Activated naive CD4-positive, alpha-beta T cell treated with anti-CD3 and anti-CD28 coated beads for 36 hours (primary cell): ENCODE data around the gene C9orf152. TPM values are rescaled to one million over a fixed set of nuclear protein-coding genes. Genes with fewer than 3 reads are reported as not detected.
"Not testable (repeated sequence)": the region's sequence is repeated elsewhere in the genome, so short reads cannot be mapped to it uniquely, and the experiment has no call there.

ENCODE experiments used
- CTCF ChIA-PET: fragments of 350-600 bp; sonication (Branson Sonifier 250); formaldehyde crosslinking; loops from one replicate; lab custom pipeline; 2021; ENCODE audit warnings: antibody characterized with exemption; lab: Charles Lee
- DNase-seq: peaks from one replicate; pipeline ENCODE4 v3.0.0-alpha.2; 2020
- H3K27ac Mint-ChIP-seq: one replicate; pipeline ENCODE4 v1.8.0; 2021; ENCODE audit warnings: mild to moderate bottlenecking, mixed read lengths
- H3K27me3 Mint-ChIP-seq: one replicate; pipeline ENCODE4 v1.8.0; 2021; ENCODE audit warnings: low read depth, mixed read lengths
- H3K36me3 Mint-ChIP-seq: one replicate; pipeline ENCODE4 v1.8.0; 2021; ENCODE audit warnings: low read depth, mixed read lengths
- H3K4me1 Mint-ChIP-seq: one replicate; pipeline ENCODE4 v1.8.0; 2021; ENCODE audit warnings: low read depth, mixed read lengths
- H3K4me3 Mint-ChIP-seq: one replicate; pipeline ENCODE4 v1.8.0; 2021; ENCODE audit warnings: mild to moderate bottlenecking, moderate library complexity, mixed read lengths
- H3K9me3 Mint-ChIP-seq: one replicate; pipeline ENCODE4 v1.8.0; 2021; ENCODE audit warnings: mixed read lengths
- intact Hi-C: fragments of 100-400 bp; cut with micrococcal nuclease; formaldehyde crosslinking; loops from one replicate; pipeline ENCODE4 v1.15.1; 2023
- total RNA-seq, 2 experiments: library from RNA; stranded (reverse); gene quantifications; one replicate each; pipeline ENCODE4 v1.2.3, GENCODE V29; 2021

Gene C9orf152, protein sequence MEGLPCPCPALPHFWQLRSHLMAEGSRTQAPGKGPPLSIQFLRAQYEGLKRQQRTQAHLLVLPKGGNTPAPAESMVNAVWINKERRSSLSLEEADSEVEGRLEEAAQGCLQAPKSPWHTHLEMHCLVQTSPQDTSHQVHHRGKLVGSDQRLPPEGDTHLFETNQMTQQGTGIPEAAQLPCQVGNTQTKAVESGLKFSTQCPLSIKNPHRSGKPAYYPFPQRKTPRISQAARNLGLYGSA
- not detected for total RNA-seq

DNA sequence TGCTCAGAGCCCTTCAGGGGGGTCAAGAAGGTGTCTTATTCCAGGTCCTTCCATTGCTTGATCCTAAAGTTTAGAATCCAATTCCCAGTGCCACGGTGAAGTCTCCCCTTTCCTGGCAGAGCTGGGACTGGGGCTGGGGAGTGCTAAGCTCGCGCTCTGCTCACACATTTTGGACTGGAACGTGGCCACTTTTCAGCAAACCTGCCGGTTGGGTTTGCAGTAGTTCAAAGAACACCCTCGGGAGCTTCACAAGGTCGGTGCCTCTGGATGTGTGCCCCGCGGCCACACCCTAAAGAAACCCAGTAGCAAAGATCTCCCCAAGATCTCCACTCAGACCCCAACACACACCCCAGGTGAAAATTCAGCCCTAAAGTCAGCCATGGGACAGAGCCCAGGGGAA, at the start of gene C9orf152:
C9orf152 (minus strand) TSS at position 129 of the 400 bp plus-strand sequence. CDS start 580 bp downstream, outside the sequence.
- Mint-ChIP-seq H3K27ac (no peak within 1 kb of the TSS), H3K4me3 (no peak within 1 kb of the TSS), H3K36me3 (no peaks in the 10 kb centered on the region), H3K27me3 (no peaks in the 10 kb centered on the region), H3K9me3 (no peaks in the 10 kb centered on the region), H3K4me1 (no peaks in the 10 kb centered on the region)
- intact Hi-C loops = no loop called here
- DNase-seq = no peak
- CTCF ChIA-PET = interaction anchor here (0.6 to 0.8 kb wide), 3 partner anchors 11 to 281 kb away, joined by 3 to 4 read pairs (median 4); no protein-coding TSS in a partner anchor

DNA sequence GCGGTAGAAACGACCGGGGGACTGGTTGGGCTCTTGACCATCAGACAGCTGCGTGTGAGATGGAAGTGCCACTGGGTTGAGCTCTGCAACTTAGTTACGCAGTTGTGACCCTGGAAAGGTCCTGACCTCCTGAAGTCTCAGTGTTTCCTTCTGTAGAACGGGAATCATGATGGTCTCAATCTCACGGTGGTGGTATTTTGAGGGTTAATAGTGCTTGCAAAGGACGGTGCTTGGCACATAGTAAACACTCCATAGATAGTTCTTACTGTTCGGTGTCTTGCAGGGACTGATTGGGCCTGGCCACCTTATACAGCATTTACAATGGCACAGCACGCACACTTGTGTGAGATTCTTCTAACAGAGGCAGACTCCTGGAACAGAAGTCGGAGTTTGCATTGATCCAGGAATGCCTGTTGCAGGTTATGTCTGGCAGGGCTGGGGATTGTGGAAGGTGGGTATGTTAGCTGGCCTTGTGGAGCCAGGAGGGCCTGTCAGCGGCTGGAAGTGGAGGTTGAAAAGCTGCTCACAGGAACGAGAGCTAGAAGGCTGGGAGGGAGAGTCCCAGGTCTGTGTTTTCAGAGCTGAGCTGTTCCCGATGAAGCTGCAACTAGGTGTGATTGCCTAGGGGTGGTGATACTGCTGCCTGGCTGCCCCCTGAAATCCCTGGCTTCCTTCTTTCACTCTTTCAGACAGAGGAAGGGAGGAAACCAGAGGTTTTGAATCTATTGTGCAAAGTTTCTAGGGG, 49.3 kb upstream of the C9orf152 start:
- Mint-ChIP-seq H3K9me3 (no peaks in the 10 kb centered on the region), H3K27ac (peak overlapping the region; percentile 96), H3K4me3 (peak overlapping the region; percentile 91), H3K4me1 (peaks cover 54% of the 10 kb centered on the region), H3K36me3 (peaks cover 26% of the 10 kb centered on the region), H3K27me3 (no peaks in the 10 kb centered on the region)
- intact Hi-C loops = loop anchor here (1.0 to 10.0 kb wide), 11 partner anchors 65 to 1658 kb away; partner anchors contain the start of genes CTNNAL1, DNAJC25 and ZNF483
- CTCF ChIA-PET = interaction anchor here (0.6 to 1.4 kb wide), 3 partner anchors 11 to 1886 kb away, joined by 3 to 6 read pairs (median 5); no protein-coding TSS in a partner anchor
- peak; percentile 71 for DNase-seq

DNA sequence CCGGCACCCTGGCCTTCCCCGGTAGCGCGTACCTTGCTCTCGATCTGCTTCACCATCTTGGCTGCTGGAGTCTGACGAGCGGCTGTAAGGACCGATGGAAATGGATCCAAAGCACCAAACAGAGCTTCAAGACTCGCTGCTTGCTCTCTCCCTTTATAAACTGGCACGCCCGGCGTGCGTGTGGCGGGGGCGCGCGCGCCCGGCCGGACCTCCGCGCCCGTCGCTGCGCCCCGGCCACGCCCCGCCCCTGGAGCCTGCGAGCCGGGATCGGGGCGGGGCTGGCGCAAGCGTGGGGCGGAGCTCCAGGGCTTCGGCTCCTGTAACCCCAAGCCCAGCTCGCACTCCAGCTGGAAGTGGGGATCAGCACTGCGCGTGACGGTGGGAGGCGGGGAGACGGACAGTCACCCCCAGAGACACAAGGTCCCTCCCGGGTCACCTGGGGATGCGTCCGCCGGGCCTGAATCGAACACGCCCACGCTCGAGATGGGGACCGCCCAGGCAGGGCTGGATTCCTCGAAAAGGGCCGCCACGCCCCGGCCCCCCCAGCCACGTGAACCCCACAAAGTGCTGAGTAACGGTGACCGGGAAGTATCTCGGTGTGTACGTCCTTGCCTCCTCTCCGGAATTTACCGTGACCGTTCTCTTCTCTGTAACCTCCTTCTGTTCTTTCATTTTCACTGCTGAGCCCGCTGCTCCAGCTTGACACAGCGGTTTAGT, 48.6 kb upstream of the C9orf152 start, which contains the start of gene TXN:
TXN (minus strand) TSS at position 128 of the 717 bp plus-strand sequence; CDS start at position 56, 72 bp downstream.
- H3K36me3 Mint-ChIP-seq = peaks cover 29% of the 10 kb centered on the region
- H3K9me3 Mint-ChIP-seq = no peaks in the 10 kb centered on the region
- H3K4me3 Mint-ChIP-seq = peak within 1 kb of the TSS; percentile 91
- CTCF ChIA-PET = interaction anchor here (0.8 to 1.0 kb wide), 2 partner anchors 39 to 73 kb away, joined by 3 read pairs; no protein-coding TSS in a partner anchor
- no peaks in the 10 kb centered on the region for H3K27me3 Mint-ChIP-seq
- DNase-seq = peak; percentile 94
- intact Hi-C loops = loop anchor here (1.0 to 10.0 kb wide), 12 partner anchors 66 to 1658 kb away; partner anchors contain the start of genes CTNNAL1, DNAJC25 and ZNF483
- peaks cover 56% of the 10 kb centered on the region for H3K4me1 Mint-ChIP-seq
- peak within 1 kb of the TSS; percentile 96 for H3K27ac Mint-ChIP-seq

DNA sequence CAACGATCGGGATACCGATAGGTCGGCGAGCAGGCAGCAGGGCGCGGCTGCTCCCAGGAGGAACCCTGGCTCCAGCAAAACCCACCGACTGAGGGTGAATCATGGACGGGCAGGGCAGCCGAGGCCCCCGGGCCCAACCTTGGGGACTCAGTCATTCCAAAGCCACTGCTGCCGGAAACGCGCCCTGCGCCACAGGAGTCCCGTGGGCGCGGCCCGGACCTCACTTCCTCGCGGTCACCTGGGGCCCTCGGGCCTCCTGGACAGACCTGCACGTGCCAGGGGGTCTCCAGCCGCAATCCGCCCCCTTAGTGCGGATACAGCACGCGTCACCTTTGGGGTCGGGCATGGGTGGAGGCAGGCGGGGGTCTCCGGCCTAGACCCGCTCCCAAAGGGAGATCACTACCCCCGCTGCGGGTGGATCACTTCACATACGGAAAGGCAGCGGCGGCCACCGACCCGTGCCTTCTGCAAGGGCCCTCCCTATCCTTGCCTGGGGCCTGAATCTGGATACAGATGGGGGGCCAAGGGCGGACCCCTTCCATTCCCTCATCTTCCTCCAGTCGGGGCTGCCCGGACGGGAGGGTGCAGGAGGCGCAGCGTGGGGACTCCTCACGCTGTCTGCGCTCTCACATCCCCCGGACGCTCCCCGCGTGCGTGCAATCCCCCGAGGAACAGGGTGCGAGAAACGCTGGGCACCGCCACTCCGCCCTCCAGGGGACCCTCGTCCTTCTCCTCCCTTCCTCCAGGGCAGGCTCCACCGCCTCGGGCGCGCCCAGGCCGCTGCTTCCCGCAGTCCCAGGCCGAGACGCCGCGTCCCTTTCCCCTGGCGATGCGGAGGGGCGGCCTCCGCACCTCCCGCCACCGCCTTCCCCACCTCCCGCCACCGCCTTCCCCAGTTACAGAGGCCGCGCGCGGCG, 47.8 kb upstream of the C9orf152 start:
- CTCF ChIA-PET = interaction anchor here (1.0 kb wide), 1 partner anchor 72 kb away, joined by 3 read pairs; no protein-coding TSS in a partner anchor
- intact Hi-C loops = loop anchor here (1.0 to 10.0 kb wide), 10 partner anchors 67 to 1659 kb away; partner anchors contain the start of genes CTNNAL1, DNAJC25 and ZNF483
- no peaks in the 10 kb centered on the region for H3K9me3 Mint-ChIP-seq
- peak; percentile 69 for DNase-seq
- peak overlapping the region; percentile 91 for H3K4me3 Mint-ChIP-seq
- H3K4me1 Mint-ChIP-seq = peaks cover 58% of the 10 kb centered on the region
- peak overlapping the region; percentile 94 for H3K27ac Mint-ChIP-seq
- no peaks in the 10 kb centered on the region for H3K27me3 Mint-ChIP-seq
- peaks cover 32% of the 10 kb centered on the region for H3K36me3 Mint-ChIP-seq

DNA sequence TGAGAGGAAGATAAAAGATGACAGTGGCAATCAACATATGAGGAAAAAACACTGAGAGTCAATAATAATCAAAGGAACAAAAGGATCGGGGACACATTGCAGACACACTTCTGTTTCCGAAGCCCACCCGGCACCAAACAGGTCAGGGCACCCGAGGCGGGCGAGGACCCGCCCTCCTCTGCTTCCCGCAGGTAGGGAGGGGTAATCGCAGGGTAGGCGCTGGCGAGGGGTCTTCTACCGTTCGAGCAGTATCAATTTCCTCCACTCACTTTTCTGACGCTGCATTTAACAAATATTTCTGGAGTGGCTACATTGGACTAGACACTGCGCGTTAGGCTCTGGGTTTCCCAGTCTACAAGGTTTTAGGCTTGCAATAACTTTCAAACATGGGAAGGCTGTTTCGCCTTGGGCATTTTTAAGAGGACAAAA, 47.1 kb upstream of the C9orf152 start:
- intact Hi-C loops = loop anchor here (2.0 to 10.0 kb wide), 7 partner anchors 67 to 1660 kb away; partner anchors contain the start of genes CTNNAL1, DNAJC25 and ZNF483
- peak overlapping the region; percentile 94 for H3K27ac Mint-ChIP-seq
- H3K36me3 Mint-ChIP-seq = peaks cover 36% of the 10 kb centered on the region
- CTCF ChIA-PET = no interaction called here
- no peak for DNase-seq
- H3K4me1 Mint-ChIP-seq = peaks cover 62% of the 10 kb centered on the region
- no peaks in the 10 kb centered on the region for H3K27me3 Mint-ChIP-seq
- H3K4me3 Mint-ChIP-seq = peak overlapping the region; percentile 91
- H3K9me3 Mint-ChIP-seq = no peaks in the 10 kb centered on the region

DNA sequence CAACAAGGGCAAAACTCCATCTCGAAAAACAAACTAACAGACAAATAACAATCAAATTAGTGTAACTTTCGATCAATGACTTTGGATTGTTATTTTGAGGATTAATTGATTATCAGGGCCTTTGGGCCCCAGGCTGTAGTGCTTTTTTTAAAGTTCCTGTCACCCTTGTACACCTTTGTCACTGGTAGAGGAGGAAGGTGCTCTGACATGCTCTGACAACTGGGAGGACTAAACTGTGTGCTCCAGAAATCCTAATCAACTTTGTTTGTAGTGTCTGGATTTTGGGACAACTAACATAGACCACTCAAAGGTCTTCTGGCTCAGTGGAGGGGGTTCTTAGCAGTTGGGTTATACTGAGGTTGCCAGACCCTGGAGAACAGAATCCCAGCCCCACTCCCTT, 46.5 kb upstream of the C9orf152 start:
- Mint-ChIP-seq H3K4me1 (peaks cover 62% of the 10 kb centered on the region), H3K27me3 (no peaks in the 10 kb centered on the region), H3K27ac (peak overlapping the region; percentile 94), H3K4me3 (peak overlapping the region; percentile 91), H3K9me3 (no peaks in the 10 kb centered on the region), H3K36me3 (peaks cover 41% of the 10 kb centered on the region)
- intact Hi-C loops = loop anchor here (2.0 to 10.0 kb wide), 2 partner anchors 1228 to 1660 kb away; no protein-coding TSS in a partner anchor
- CTCF ChIA-PET = no interaction called here
- no peak for DNase-seq

DNA sequence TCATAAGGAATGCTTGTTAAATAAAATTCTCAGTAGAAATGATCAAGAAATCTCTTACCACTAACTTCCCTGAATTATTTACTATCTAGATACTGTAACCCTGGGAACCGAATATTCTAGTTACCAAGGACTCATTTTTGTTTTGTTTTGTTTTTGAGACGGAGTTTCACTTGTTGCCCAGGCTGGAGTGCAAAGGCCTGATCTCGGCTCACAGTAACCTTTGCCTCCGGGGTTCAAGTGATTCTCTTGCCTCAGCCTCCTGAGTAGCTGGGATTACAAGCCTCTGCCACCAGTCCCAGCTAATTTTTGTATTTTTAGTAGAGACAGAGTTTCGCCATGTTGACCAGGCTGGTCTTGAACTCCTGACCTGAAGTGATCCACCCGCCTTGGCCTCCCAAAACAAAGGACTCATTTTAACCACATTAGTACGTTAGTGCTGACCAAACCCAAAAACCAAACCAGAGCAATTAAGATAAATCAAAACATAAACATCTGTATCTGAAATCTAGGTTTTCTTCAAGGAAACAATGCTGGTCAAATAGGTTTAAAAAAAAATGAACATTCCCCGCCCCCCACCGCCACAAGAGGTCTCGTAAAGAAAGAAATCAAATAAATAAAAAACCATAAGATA, 44.7 kb upstream of the C9orf152 start:
- Mint-ChIP-seq H3K4me3 (peak overlapping the region; percentile 4), H3K27ac (no peak overlapping the region), H3K36me3 (peaks cover 48% of the 10 kb centered on the region), H3K4me1 (peaks cover 46% of the 10 kb centered on the region), H3K27me3 (no peaks in the 10 kb centered on the region), H3K9me3 (no peaks in the 10 kb centered on the region)
- intact Hi-C loops = loop anchor here (10.0 kb wide), 1 partner anchor 1662 kb away; no protein-coding TSS in a partner anchor
- CTCF ChIA-PET = interaction anchor here (0.6 kb wide), 1 partner anchor 841 kb away, joined by 4 read pairs; no protein-coding TSS in a partner anchor
- no peak for DNase-seq

DNA sequence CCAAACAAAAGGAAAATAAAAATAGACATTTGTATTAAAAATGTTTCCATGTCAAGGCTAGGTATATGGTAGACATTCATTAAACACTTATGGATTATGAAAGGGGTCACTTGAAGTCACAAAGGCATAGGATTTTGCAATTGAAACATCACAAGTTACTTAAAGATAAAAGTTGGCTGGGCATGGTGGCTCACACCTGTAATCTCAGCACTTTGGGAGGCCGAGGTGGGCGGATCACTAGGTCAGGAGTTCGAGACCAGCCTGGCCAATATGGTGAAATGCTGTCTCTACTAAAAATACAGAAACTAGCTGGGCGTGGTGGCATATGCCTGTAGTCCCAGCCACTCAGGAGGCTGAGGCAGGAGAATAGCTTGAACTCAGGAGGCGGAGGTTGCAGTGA, 43.8 kb upstream of the C9orf152 start:
- intact Hi-C loops = loop anchor here (10.0 kb wide), 1 partner anchor 1663 kb away; no protein-coding TSS in a partner anchor
- not testable (repeated sequence) for H3K4me3 Mint-ChIP-seq, DNase-seq, H3K27me3 Mint-ChIP-seq, H3K9me3 Mint-ChIP-seq, H3K27ac Mint-ChIP-seq
- Mint-ChIP-seq H3K36me3 (peaks cover 49% of the 10 kb centered on the region), H3K4me1 (peaks cover 38% of the 10 kb centered on the region)
- CTCF ChIA-PET = interaction anchor here (0.6 kb wide), 1 partner anchor 840 kb away, joined by 4 read pairs; no protein-coding TSS in a partner anchor

DNA sequence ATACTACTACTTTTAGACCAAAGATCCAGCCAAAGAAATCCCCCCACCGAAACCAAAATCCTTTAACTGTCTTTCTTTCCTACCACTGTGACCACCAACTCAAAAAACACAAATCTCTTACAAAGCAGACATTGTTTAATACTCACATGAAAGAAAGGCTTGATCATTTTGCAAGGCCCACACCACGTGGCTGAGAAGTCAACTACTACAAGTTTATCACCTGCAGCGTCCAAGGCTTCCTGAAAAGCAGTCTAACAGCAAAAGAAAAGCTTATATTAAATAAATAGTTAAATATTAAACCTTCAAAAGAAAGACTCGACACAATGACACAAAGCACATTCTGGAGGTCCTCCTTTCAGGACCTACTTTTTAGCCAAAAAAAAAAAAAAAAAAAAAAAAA, 43.3 kb upstream of the C9orf152 start:
- Mint-ChIP-seq H3K36me3 (peaks cover 54% of the 10 kb centered on the region), H3K4me3 (no peak overlapping the region)
- CTCF ChIA-PET = interaction anchor here (0.9 kb wide), 1 partner anchor 348 kb away, joined by 4 read pairs; no protein-coding TSS in a partner anchor

DNA sequence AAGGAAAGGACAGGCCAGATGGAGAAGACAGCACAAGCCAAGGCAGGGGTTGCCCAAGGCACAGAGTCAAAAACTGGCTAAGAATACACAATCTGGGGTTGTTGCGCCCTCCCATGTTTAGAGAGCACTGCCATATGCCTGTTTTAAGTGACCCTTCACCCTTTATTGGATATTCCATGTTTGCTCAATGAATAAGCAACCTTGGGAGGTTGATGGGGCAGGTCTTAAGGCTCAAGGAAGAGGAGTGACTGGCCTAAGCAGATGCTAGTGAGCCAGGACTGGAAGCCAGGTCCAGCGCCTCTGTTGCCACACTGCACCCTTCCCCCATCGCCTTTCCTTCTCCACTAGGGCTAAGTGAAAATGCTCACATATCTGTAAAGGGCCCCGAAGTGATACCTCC, 41.6 kb upstream of the C9orf152 start:
- no peak for DNase-seq
- Mint-ChIP-seq H3K27ac (no peak overlapping the region), H3K4me3 (no peak overlapping the region), H3K27me3 (no peaks in the 10 kb centered on the region), H3K9me3 (no peaks in the 10 kb centered on the region), H3K4me1 (peaks cover 31% of the 10 kb centered on the region), H3K36me3 (peaks cover 52% of the 10 kb centered on the region)
- intact Hi-C loops = loop anchor here (10.0 kb wide), 1 partner anchor 1665 kb away; no protein-coding TSS in a partner anchor
- CTCF ChIA-PET = no interaction called here

More for the DNA sequence above, 43.3 kb upstream of the C9orf152 start:
- DNase-seq = no peak
- intact Hi-C loops = loop anchor here (10.0 kb wide), 1 partner anchor 1664 kb away; no protein-coding TSS in a partner anchor
- Mint-ChIP-seq H3K27me3 (no peaks in the 10 kb centered on the region), H3K27ac (no peak overlapping the region), H3K4me1 (peaks cover 38% of the 10 kb centered on the region), H3K9me3 (no peaks in the 10 kb centered on the region)
